Measurements from ENCODE around the gene HYAL1. TPM values are rescaled to one million over a fixed set of nuclear protein-coding genes. Genes with fewer than 3 reads are reported as not detected.
"Not testable (repeated sequence)": the region's sequence is repeated elsewhere in the genome, so short reads cannot be mapped to it uniquely, and the experiment has no call there.

The HYAL1 gene
- polyA plus RNA-seq, 1 donor, result 1.7 TPM

DNA sequence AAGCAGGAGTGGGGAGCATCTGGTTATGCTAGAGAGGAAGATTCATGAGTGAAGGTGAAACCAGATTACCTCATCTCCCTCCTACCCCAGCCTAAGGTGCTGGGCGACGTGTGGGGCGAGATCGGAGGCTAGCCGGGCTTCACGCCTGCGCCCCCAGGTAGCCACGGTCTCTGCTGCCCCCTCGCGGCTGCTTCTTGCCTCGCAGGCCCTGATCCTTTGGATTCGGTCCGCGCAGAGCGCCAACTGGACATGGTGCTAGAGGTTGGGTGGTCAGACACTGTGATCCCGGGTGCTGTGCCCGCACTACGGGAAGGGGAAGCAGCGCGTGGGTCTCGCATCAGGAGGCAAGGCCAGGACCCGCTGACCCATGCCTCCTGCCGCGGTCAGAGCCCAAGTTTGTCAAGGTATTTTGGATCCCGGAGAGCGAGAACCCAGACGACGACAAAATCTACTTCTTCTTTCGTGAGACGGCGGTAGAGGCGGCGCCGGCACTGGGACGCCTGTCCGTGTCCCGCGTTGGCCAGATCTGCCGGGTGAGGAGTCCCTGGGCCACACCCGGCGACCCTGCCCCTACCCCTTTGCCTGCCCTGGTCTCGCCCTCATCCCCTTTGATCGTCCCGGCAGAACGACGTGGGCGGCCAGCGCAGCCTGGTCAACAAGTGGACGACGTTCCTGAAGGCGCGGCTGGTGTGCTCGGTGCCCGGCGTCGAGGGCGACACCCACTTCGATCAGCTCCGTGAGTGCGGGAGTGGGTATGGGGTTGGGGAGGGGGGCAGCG is 30.3 kb downstream of the HYAL1 start:
- no peak for DNase-seq (ENCODE audit: low read depth)

GRCh38 chr3:50272538-50272910 is 30.9 kb downstream of the HYAL1 start:
- not testable (repeated sequence) for DNase-seq (ENCODE audit: low read depth)

DNA sequence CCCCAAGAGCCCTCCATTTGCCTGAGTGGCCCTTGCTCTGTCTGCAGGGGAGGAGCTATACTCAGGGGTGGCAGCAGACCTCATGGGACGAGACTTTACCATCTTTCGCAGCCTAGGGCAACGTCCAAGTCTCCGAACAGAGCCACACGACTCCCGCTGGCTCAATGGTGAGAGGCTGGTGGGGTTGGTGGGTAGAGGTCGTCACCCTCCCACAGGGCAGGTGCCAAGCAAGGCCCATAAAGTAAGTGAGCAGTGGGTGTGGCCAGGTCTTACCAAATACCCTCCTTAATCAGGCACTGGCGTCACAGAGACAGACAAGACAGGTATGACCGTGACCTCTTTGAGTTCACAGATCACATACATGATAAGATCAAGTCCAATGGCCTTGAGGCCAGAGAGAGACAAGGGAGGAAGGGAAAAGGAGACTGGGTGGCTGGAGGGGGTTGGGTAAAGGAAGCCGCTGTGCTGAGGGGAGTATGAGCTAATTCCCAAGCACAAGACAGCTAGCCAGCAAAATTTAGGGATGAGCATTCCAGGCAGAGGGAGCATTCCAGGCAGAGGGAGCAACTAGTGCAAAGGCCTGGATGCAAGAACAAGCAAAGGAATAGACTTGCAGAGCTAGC is 31.9 kb downstream of the HYAL1 start:
- DNase-seq (ENCODE audit: low read depth), result no peak

- DNase-seq (ENCODE audit: low read depth), result no peak
Observed at GRCh38 chr3:50270422-50271224, 32.8 kb downstream of the HYAL1 start.

DNA sequence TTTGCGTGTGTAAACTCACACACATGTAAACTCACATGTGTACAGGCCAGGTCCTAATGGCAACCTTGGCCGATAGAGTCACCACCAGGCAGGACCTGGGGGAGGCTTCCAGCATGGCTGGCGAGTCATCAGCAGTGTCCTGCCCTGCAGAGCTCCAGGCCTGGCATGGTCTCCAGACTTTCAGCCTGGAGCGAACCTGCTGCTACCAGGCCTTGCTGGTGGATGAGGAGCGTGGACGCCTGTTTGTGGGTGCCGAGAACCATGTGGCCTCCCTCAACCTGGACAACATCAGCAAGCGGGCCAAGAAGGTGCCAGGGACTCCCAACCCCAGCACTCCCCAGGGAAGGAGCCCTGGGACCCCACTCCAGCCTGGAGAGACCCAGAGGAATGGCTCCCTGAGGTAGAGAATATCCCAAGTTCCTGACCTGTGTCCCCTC is 33.4 kb downstream of the HYAL1 start:
- DNase-seq (ENCODE audit: low read depth), result no peak

- DNase-seq (ENCODE audit: low read depth), result no peak
Observed at GRCh38 chr3:50269460-50269859, 33.9 kb downstream of the HYAL1 start.

DNA sequence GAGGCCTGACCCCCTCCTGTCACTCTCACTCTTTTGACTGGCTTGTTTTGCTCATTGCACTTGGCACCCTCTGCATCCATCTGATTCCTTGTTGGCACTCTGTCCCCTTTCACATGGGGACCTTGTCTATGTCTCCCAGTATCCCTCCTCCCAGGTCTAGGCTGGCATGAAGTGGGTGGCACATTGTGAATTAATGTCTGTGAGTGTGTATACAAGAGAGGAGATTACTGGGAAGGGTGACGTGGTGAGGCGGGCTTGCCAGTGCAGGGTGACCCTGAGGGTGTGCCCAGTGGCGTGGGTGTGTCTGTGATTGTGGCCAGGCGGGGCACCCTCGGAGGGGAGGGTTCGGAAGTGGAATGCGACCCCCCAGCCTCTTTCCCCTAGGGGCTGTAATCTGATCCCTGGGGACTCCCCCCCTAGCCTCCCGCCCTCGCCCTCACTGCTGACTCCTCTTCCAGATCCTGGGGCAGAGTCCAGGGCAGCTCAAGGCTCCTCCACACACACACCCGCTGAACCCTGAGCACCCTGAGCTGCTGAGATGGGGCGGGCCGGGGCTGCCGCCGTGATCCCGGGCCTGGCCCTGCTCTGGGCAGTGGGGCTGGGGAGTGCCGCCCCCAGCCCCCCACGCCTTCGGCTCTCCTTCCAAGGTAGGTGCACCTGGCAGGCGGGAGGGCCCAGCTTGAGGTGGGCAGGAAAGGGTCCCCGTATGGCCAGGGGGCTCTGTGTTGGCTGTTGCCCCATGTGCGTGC is 34.5 kb downstream of the HYAL1 start, which contains the start of gene SEMA3B:
TSS of gene SEMA3B (plus strand) at position 445 of the 749 bp plus-strand sequence. CDS start at position 539, 94 bp downstream.
- DNase-seq (ENCODE audit: low read depth), result no peak

DNA sequence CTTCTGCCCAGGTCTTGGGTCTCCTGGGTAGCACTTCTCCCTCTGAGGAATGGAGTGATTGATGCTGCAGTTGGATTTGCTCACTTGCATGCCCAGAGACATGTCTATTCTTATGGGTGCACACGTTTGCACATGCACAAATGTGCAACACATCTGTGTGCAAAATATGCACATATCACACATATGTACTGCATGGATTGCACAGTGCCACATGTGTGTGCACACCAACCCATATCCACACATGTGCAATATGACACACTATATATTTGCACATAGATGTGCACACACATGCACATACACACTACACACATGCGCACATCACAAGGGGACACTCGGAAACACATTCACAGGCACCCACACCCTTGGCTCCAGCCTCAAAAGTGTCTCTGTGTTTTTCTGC is 35.1 kb downstream of the HYAL1 start:
- no peak for DNase-seq (ENCODE audit: low read depth)

DNA sequence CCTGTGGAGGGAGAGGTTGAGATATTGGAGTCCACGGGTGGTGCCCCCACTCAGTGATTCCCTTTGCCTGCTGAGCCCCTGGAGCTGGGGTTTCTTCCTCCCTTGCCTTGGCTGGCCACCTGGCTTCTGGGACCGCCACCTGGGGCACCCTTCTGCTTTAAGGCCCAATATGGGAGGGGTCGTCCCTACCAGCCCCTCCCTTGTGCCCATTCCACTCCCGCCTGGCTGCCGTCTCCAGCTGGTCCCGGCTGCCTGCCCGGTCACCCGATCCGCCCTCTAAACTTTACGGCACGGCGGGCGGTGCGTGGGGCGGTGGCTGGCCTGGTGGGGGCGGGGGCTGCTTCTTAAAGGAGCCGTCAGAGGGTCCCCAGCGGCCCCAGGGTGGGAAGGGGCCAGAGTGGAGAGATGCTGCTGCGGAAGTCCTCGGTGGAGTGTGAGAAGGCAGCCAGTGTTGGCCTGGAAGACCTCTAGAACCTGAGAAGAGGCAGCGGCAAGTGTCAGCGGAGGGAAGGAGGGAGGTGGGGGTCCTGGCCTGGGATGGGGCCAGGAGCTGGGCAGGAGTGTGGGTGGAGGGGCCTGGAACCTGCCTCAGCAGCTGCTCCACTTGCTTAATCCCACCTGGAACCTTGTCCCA is 36.0 kb downstream of the HYAL1 start:
- DNase-seq (ENCODE audit: low read depth), result no peak

DNA sequence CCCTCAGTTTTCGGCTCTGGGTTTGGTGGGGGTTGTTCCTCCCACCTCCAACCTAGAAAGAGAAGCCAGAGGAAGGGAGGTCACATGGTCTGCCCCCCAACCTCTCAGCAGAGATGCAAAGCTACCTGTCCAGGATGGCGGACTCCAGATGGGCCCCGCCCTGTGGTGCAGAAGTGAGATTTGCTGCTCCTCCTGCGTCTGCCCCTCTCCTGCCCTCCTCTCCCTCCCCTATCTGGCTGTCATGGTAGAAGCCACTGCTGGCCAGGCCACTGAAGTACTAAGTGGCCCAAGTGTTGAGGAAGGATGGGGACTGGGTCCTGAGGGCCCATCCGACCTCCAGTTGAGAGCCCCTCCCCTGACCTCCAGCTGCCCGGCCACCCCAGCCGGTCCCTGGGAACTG is 36.5 kb downstream of the HYAL1 start:
- no peak for DNase-seq (ENCODE audit: low read depth)

GRCh38 chr3:50266017-50266416 is 37.4 kb downstream of the HYAL1 start:
- DNase-seq (ENCODE audit: low read depth), result no peak

GRCh38 chr3:50265571-50265970 is 37.8 kb downstream of the HYAL1 start:
- DNase-seq (ENCODE audit: low read depth), result no peak

DNA sequence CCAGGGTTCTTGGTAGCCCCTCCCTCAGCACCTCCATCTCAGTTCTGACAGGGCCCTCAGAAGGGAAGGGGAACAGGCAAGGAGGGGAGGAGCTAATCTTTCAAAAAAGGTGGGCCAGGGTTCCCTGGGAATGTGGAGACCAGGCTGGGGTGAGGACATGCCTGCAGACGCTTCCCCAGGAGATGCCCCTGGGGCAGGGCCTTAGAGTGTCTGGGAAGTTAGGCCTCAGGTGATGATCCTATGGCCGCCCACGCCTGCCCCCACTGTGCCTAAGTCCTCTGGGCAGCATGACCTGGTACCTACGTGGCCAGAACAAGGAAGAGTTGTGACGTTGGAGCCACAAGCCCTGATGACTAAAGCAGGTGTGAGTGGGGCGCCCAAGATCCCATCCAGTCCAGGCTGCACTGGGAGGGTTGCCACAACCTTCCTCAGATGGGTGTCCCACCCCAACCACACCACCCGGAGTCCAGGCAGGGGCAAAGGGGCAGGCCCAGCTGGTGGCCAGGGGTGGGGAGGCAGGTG is 38.3 kb downstream of the HYAL1 start:
- no peak for DNase-seq (ENCODE audit: low read depth)

DNA sequence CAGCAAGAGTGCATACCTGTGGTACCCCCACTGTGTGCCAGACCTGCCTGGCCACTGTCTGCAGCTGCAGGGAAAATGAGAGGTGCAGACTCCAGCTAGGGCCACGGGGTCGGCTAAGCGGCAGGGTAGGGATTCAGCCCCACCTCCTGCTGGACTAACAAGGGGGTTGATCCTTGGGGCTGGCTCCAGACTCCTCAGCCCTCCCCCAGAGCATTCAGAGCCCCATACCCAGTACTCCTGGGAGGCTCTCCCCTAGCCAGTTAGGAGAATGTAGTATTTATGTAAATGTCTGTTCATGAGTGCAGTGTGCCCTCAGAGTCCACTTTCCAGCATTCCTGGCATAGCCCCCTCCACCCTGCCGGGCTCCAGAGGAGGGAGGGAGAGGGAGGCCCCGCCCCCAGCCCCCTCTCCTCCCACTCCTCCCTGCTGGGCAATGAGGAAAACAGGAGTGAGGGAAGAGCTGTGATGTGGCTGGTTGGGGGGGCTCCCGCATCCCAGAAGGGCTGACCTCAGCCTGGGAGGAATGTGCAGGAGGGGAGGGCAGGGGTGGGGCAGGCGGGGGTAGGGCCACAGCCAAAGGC is 38.9 kb downstream of the HYAL1 start:
- DNase-seq (ENCODE audit: low read depth), result peak; percentile 63

DNA sequence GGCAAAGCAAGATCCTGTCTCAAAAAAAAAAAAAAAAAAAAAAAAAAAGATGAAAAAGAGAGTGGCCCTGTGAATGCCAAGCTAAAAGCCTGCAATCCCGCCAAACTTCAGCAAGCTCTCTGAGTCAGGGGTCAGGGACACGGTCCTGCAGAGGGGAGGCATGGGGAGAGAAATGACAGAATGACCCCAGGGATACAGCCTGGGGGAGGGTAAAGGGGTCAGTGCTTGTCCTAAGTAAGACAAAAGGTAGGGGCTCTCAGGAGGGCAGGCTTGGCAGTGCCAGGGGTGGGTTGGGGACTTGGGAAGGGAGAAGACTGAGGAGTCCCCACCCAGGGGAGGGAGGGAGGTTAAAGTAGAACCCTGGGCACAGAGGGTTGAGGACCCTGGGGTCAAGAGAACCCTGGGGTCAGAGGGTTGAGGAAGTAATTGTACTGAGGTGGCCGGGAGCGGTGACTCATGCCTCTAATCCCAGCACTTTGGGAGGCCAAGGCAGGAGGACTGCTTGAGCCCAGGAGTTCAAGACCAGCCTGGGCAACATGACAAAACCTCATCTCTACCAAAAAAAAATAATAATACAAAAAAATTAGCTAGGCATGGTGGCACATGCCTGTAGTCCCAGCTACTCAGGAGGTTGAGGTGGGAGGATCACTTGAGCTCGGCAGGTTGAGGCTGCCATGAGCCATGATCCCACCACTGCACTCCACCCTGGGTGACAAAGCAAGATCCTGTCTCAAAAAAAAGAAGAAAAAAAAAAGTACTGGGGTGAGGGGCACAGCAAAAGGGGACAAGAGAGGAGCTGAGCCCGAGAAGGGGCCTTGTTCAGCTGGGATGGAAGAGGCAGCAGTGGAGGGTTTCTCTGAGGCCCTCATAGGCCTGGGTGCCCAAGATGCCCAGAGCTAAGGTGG is 39.6 kb downstream of the HYAL1 start:
- DNase-seq (ENCODE audit: low read depth), result no peak

- DNase-seq (ENCODE audit: low read depth), result no peak
Observed at GRCh38 chr3:50262778-50263177, 40.6 kb downstream of the HYAL1 start.

DNA sequence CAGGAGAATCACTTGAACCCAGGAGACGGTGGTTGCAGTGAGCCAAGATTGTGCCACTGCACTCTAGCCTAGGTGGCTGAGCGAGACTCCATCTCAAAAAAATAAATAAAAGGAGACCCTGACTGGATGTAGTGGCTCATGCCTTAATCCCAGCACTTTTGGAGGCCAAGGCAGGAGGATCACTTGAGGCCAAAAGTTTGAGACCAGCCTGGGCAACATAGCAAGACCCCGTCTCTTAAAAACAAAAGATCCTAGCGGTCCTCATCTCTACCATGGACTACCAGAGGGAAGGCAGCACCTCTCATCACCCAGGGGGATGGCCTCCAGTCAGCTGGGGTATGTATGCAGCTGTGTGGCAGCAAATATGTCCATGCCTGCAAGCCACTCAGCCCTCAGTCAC is 41.2 kb downstream of the HYAL1 start:
- DNase-seq (ENCODE audit: low read depth), result not testable (repeated sequence)

GRCh38 chr3:50261505-50261904 is 41.9 kb downstream of the HYAL1 start:
- DNase-seq (ENCODE audit: low read depth), result no peak

DNA sequence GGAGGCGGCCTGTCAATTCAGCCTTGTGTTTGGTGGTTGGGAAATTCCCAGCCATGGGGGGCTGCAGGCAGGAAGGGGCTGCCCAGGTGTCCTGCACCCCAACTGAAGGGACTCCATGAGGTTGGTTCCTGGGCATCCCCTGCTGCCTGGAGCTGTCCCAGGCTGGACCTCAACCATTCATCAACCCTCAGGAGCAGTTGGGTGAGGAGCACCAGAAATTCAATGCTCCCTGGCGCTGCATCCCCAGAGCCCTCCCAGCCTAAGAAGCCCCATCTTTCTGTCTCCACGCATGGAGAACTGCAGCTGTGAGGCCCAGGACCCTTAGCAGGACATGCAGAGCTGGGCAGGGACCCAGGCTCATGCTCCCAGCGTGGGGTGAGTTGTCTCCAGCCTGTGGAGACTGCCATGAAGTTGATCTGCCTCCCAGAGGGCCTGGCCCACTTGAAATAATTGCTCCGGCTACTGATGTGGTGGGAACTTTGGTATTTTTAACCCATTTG is 42.4 kb downstream of the HYAL1 start:
- DNase-seq (ENCODE audit: low read depth), result no peak
